Measurements from ENCODE around the gene GIN1. TPM values are rescaled to one million over a fixed set of nuclear protein-coding genes. Genes with fewer than 3 reads are reported as not detected.

GIN1 gene
- total and polyA plus RNA-seq, 2 donors (not counting 1 experiment from before 2014, with no cell fraction given): 2.2 to 16.9 TPM

- H3K4me1 Mint-ChIP-seq: peaks cover 9% of the 10 kb centered on the region
- no peak overlapping the region for H3K4me3 ChIP-seq (ENCODE audit: control extremely low read depth in 1 of 5, extremely low read depth in 1 of 5, insufficient read depth in 1 of 5, low read depth in 2 of 5, low read length in 4 of 5)
- CTCF ChIA-PET: interaction anchor here (1.2 to 1.3 kb wide), 2 partner anchors 13 to 548 kb away, joined by 3 read pairs; no protein-coding TSS in a partner anchor
- no peaks in the 10 kb centered on the region for H3K27me3 ChIP-seq (replicated peaks in 1 of 4; ENCODE audit: control extremely low read depth in 1 of 4, control insufficient read depth in 3 of 4, insufficient read depth in 4 of 4, low read length in 3 of 4)
- no peak overlapping the region for H2AFZ ChIP-seq (ENCODE audit: insufficient read depth, low read depth, low read length, poor library complexity, severe bottlenecking)
- H4K20me1 ChIP-seq (ENCODE audit: control insufficient read depth, insufficient read depth, low read length, poor library complexity, severe bottlenecking): no peaks in the 10 kb centered on the region
- peaks cover 6% of the 10 kb centered on the region for H3K79me2 ChIP-seq (ENCODE audit: control insufficient read depth, insufficient read depth, low read length)
- WGBS (ENCODE audit: insufficient coverage): no CpG with 5 or more reads among the region's 1 CpG
- H3K27ac Mint-ChIP-seq: no peak overlapping the region
- no peak overlapping the region for H3K4me2 ChIP-seq (replicated peaks; ENCODE audit: low read depth, low read length, poor library complexity, severe bottlenecking)
- no peak overlapping the region for H3K9ac ChIP-seq (ENCODE audit: low read length)
- intact Hi-C loops (cut with micrococcal nuclease): no loop called here
- H3K9me3 Mint-ChIP-seq (ENCODE audit: insufficient read depth): no peaks in the 10 kb centered on the region
- TF ChIP-seq CTCF (IDR thresholded peaks at IDR 0.05) (no peak), EZH2 (IDR thresholded peaks at IDR 0.05; ENCODE audit: borderline replicate concordance, insufficient read depth, low read depth, low read length, poor library complexity, severe bottlenecking) (no peak)
- H3K4me3 Mint-ChIP-seq: no peak overlapping the region
- H3K36me3 ChIP-seq (replicated peaks in 1 of 2; ENCODE audit: control extremely low read depth in 1 of 2, control insufficient read depth in 1 of 2, extremely low read depth in 1 of 2, insufficient read depth in 2 of 2, low read length in 1 of 2): peaks cover 4 to 13% of the 10 kb centered on the region in 2 experiments
- POLR2A ChIA-PET: no interaction called here
- no peak for ATAC-seq (ENCODE audit: low read depth)
- H3K9me3 ChIP-seq (ENCODE audit: control extremely low read depth in 1 of 3, control insufficient read depth in 2 of 3, insufficient read depth in 1 of 3, low read length in 2 of 3): no peaks in the 10 kb centered on the region
- no peaks in the 10 kb centered on the region for H3K27me3 Mint-ChIP-seq
- no peaks in the 10 kb centered on the region for H3K4me1 ChIP-seq (ENCODE audit: control insufficient read depth in 2 of 2, insufficient read depth in 2 of 2, low read length in 2 of 2)
- no peak overlapping the region for H3K27ac ChIP-seq (ENCODE audit: low read length in 2 of 2)
- DNase-seq: no peak
These were observed 12.7 kb upstream of the GIN1 start for GRCh38 chr5:103132684-103133083.

DNA sequence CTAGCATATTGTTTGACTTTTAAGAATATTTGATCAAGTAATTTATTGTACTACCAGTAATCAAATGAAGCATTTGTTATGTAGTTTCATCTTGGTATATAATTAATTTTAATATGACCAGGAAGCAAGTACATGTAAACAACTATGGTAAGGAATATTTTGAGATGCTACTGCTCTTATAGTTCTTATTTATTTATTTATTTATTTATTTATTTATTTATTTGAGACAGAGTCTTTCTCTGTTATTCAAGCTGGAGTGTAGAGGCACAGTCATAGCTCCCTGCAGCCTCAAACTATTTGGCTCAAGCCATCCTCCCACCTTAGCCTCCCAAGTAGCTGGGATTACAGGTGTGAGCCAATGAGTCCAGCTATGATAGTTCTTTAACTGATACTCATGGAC lies 8.3 kb upstream of the GIN1 start:
- CTCF ChIA-PET: interaction anchor here (0.8 kb wide), 1 partner anchor 11 kb away, joined by 6 read pairs; no protein-coding TSS in a partner anchor
- POLR2A ChIA-PET: no interaction called here
- H3K27me3 ChIP-seq (replicated peaks in 1 of 4; ENCODE audit: control extremely low read depth in 1 of 4, control insufficient read depth in 3 of 4, insufficient read depth in 4 of 4, low read length in 3 of 4): no peaks in the 10 kb centered on the region
- H3K36me3 ChIP-seq (replicated peaks in 1 of 2; ENCODE audit: control extremely low read depth in 1 of 2, control insufficient read depth in 1 of 2, extremely low read depth in 1 of 2, insufficient read depth in 2 of 2, low read length in 1 of 2): peaks cover 0 to 5% of the 10 kb centered on the region in 2 experiments
- no peak for ATAC-seq (ENCODE audit: low read depth)
- no peaks in the 10 kb centered on the region for H3K9me3 Mint-ChIP-seq (ENCODE audit: insufficient read depth)
- no peaks in the 10 kb centered on the region for H3K27me3 Mint-ChIP-seq
- no peak for TF ChIP-seq EZH2 (IDR thresholded peaks at IDR 0.05; ENCODE audit: borderline replicate concordance, insufficient read depth, low read depth, low read length, poor library complexity, severe bottlenecking)
- TF ChIP-seq CTCF (IDR thresholded peaks at IDR 0.05): no peak
- peaks cover 39% of the 10 kb centered on the region for H3K79me2 ChIP-seq (ENCODE audit: control insufficient read depth, insufficient read depth, low read length)
- peaks cover 23% of the 10 kb centered on the region for H3K4me1 Mint-ChIP-seq
- no peak overlapping the region for H3K27ac Mint-ChIP-seq
- H3K27ac ChIP-seq (ENCODE audit: low read length in 2 of 2): no peak overlapping the region
- H3K9me3 ChIP-seq (ENCODE audit: control extremely low read depth in 1 of 3, control insufficient read depth in 2 of 3, insufficient read depth in 1 of 3, low read length in 2 of 3): no peaks in the 10 kb centered on the region
- H4K20me1 ChIP-seq (ENCODE audit: control insufficient read depth, insufficient read depth, low read length, poor library complexity, severe bottlenecking): no peaks in the 10 kb centered on the region
- no peak overlapping the region for H3K4me3 ChIP-seq (ENCODE audit: control extremely low read depth in 1 of 5, extremely low read depth in 1 of 5, insufficient read depth in 1 of 5, low read depth in 2 of 5, low read length in 4 of 5)
- no peak overlapping the region for H3K9ac ChIP-seq (ENCODE audit: low read length)
- H3K4me1 ChIP-seq (ENCODE audit: control insufficient read depth in 2 of 2, insufficient read depth in 2 of 2, low read length in 2 of 2): no peaks in the 10 kb centered on the region
- H3K4me3 Mint-ChIP-seq: no peak overlapping the region
- no peak overlapping the region for H2AFZ ChIP-seq (ENCODE audit: insufficient read depth, low read depth, low read length, poor library complexity, severe bottlenecking)
- no peak overlapping the region for H3K4me2 ChIP-seq (replicated peaks; ENCODE audit: low read depth, low read length, poor library complexity, severe bottlenecking)
- intact Hi-C loops (cut with micrococcal nuclease): no loop called here
- no peak for DNase-seq
